GM23338 (cell line): ENCODE data around the gene WDR54. TPM values are rescaled to one million over a fixed set of nuclear protein-coding genes. Genes with fewer than 3 reads are reported as not detected.
A peak's percentile ranks its signal among the peaks of the same experiment; 100 is the strongest.

ENCODE experiments used
- ATAC-seq: fragments of 200-7000 bp; cut with Tn5 transposase; 3 replicates; pipeline ENCODE4 v1.9.1; 2020
- DNase-seq: peaks from one replicate; pipeline ENCODE4 v3.0.0-alpha.2; 2015; ENCODE audit warnings: low spot score
- H2AFZ ChIP-seq: fragments of 200-600 bp; sonication (generic); 2 replicates; pipeline ENCODE4 v1.8.0; 2016; ENCODE audit warnings: antibody characterized with exemption, mild to moderate bottlenecking, moderate library complexity
- H3F3A ChIP-seq: fragments of 200-600 bp; sonication (generic); replicated peaks from 2 replicates; pipeline ENCODE4 v1.8.0; 2017; ENCODE audit warnings: antibody characterized with exemption, mixed run types, low read depth
- H3K27ac ChIP-seq: fragments of 200-600 bp; sonication (generic); 2 replicates; pipeline ENCODE4 v1.6.1; 2016; ENCODE audit warnings: low read depth
- H3K27me3 ChIP-seq: fragments of 200-600 bp; sonication (generic); 2 replicates; pipeline ENCODE4 v1.8.0; 2016; ENCODE audit warnings: mild to moderate bottlenecking, mixed run types, moderate library complexity; ENCODE audit not compliant: insufficient read depth
- H3K36me3 ChIP-seq: fragments of 200-600 bp; sonication (generic); 2 replicates; pipeline ENCODE4 v1.8.0; 2016; ENCODE audit warnings: mild to moderate bottlenecking; ENCODE audit not compliant: insufficient read depth
- H3K4me1 ChIP-seq: fragments of 200-600 bp; sonication (generic); 2 replicates; pipeline ENCODE4 v1.8.0; 2016; ENCODE audit warnings: mild to moderate bottlenecking, moderate library complexity; ENCODE audit not compliant: insufficient read depth
- H3K4me2 ChIP-seq: fragments of 200-600 bp; sonication (generic); 2 replicates; pipeline ENCODE4 v1.7.1; 2017; ENCODE audit warnings: mixed run types
- H3K4me3 ChIP-seq: fragments of 200-600 bp; sonication (generic); 2 replicates; pipeline ENCODE4 v1.6.1; 2016; ENCODE audit warnings: mixed run types
- H3K79me2 ChIP-seq: fragments of 200-600 bp; sonication (generic); replicated peaks from 2 replicates; pipeline ENCODE4 v1.8.0; 2017; ENCODE audit warnings: mild to moderate bottlenecking; ENCODE audit not compliant: insufficient read depth
- H3K9me2 ChIP-seq: fragments of 200-600 bp; sonication (generic); 2 replicates; pipeline ENCODE4 v1.8.0; 2017; ENCODE audit not compliant: insufficient read depth
- H4K20me1 ChIP-seq: fragments of 200-600 bp; sonication (generic); replicated peaks from 2 replicates; pipeline ENCODE4 v1.8.0; 2017; ENCODE audit warnings: mild to moderate bottlenecking; ENCODE audit not compliant: insufficient read depth
- H3K27ac Mint-ChIP-seq: 2 replicates; pipeline ENCODE4 v1.8.0; 2020; ENCODE audit warnings: inconsistent platforms, mild to moderate bottlenecking, moderate library complexity, mixed read lengths
- H3K27me3 Mint-ChIP-seq: 3 replicates; pipeline ENCODE4 v1.8.0; 2022; ENCODE audit warnings: low read depth, mild to moderate bottlenecking, moderate library complexity, mixed read lengths, inconsistent platforms; ENCODE audit not compliant: insufficient read depth, poor library complexity
- H3K36me3 Mint-ChIP-seq: 3 replicates; pipeline ENCODE4 v1.8.0; 2021; ENCODE audit warnings: low read depth, mild to moderate bottlenecking, inconsistent platforms, moderate library complexity, mixed read lengths
- H3K4me1 Mint-ChIP-seq: 3 replicates; pipeline ENCODE4 v1.8.0; 2020; ENCODE audit warnings: mild to moderate bottlenecking, inconsistent platforms, mixed read lengths
- H3K4me3 Mint-ChIP-seq: 3 replicates; pipeline ENCODE4 v1.8.0; 2021; ENCODE audit warnings: moderate library complexity, mild to moderate bottlenecking, inconsistent platforms, mixed read lengths
- H3K9me3 Mint-ChIP-seq: 3 replicates; pipeline ENCODE4 v1.8.0; 2020; ENCODE audit warnings: moderate library complexity, mild to moderate bottlenecking, inconsistent platforms, mixed read lengths
- CREB1 ChIP-seq: fragments of 250-450 bp; sonication (Bioruptor Pico); IDR thresholded peaks from 2 replicates; pipeline ENCODE4 v1.5.0; 2020; ENCODE audit warnings: low read depth, mild to moderate bottlenecking, moderate library complexity
- ETS1 ChIP-seq: IDR thresholded peaks from 2 replicates; pipeline ENCODE4 v1.6.1; 2016; ENCODE audit warnings: antibody characterized with exemption
- EZH2 ChIP-seq: fragments of 200-600 bp; sonication (generic); IDR thresholded peaks from one replicate; pipeline ENCODE4 v1.8.0; 2017; ENCODE audit warnings: antibody characterized with exemption, mild to moderate bottlenecking, low read depth; ENCODE audit not compliant: unreplicated experiment
- EZH2phosphoT487 ChIP-seq: fragments of 200-600 bp; sonication (generic); IDR thresholded peaks from one replicate; pipeline ENCODE4 v1.8.1; 2018; ENCODE audit warnings: antibody characterized with exemption; ENCODE audit not compliant: unreplicated experiment
- ZNF114 ChIP-seq: fragments of 250-450 bp; sonication (Bioruptor Pico); IDR thresholded peaks from 2 replicates; pipeline ENCODE4 v1.5.0; 2020; ENCODE audit warnings: mild to moderate bottlenecking, moderate library complexity
- polyA plus RNA-seq: library from polyadenylated mRNA; unstranded; fragments of >200 nt; fragmentation: Nextera tagmentation; extraction: Ambion mirVana; gene quantifications from 2 replicates; pipeline ENCODE4 v1.2.1, GENCODE V29; 2016
- total RNA-seq: library from RNA; depleted of rRNA; stranded (reverse); fragments of >200 nt; shearing (Covaris generic); gene quantifications from 2 replicates; pipeline ENCODE4 v1.2.3, GENCODE V29; 2014
- TF ChIP-seq, protein P1 (sequence below): fragments of 250-450 bp; sonication (Bioruptor Pico); IDR thresholded peaks from 2 replicates; pipeline ENCODE4 v1.5.0; 2020; ENCODE audit warnings: mild to moderate bottlenecking, moderate library complexity

Gene WDR54
- total and polyA plus RNA-seq, 2 experiments from 2014 or later: 41.3 to 42.6 TPM

DNA sequence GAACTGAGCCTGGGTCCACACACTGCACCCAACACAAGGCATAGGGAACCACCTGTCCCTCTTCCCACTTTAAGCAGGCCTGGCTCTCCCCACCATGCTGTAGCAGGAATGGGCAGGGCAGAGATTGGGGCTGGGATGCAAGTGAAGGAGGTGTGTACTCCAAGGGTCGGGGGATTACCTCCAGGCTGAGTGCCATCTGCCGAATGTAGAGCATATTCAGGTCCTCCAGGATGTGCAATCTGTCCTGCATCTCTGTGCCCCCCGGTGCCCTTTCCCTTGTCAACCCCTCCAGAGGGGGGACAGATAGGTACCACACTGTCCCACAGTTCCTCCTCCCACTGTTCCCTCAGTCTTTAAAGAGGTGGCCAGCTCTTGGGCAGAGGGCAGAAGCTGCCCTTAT, 17.8 kb downstream of the WDR54 start:
- Histone ChIP-seq H2AFZ (no peak overlapping the region), H4K20me1 (peaks cover 34% of the 10 kb centered on the region), H3K79me2 (peaks cover 52% of the 10 kb centered on the region), H3F3A (peaks cover 18% of the 10 kb centered on the region), H3K9me2 (no peaks in the 10 kb centered on the region), H3K27me3 (no peaks in the 10 kb centered on the region), H3K27ac (no peak overlapping the region), H3K4me3 (peak overlapping the region; percentile 96), H3K36me3 (no peaks in the 10 kb centered on the region), H3K4me1 (peaks cover 35% of the 10 kb centered on the region), H3K4me2 (peak overlapping the region; percentile 97)
- H3K4me3 Mint-ChIP-seq: peak overlapping the region; percentile 98
- H3K9me3 Mint-ChIP-seq: no peaks in the 10 kb centered on the region
- H3K27ac Mint-ChIP-seq: no peak overlapping the region
- peaks cover 40% of the 10 kb centered on the region for H3K4me1 Mint-ChIP-seq
- TF ChIP-seq, protein P1, sequence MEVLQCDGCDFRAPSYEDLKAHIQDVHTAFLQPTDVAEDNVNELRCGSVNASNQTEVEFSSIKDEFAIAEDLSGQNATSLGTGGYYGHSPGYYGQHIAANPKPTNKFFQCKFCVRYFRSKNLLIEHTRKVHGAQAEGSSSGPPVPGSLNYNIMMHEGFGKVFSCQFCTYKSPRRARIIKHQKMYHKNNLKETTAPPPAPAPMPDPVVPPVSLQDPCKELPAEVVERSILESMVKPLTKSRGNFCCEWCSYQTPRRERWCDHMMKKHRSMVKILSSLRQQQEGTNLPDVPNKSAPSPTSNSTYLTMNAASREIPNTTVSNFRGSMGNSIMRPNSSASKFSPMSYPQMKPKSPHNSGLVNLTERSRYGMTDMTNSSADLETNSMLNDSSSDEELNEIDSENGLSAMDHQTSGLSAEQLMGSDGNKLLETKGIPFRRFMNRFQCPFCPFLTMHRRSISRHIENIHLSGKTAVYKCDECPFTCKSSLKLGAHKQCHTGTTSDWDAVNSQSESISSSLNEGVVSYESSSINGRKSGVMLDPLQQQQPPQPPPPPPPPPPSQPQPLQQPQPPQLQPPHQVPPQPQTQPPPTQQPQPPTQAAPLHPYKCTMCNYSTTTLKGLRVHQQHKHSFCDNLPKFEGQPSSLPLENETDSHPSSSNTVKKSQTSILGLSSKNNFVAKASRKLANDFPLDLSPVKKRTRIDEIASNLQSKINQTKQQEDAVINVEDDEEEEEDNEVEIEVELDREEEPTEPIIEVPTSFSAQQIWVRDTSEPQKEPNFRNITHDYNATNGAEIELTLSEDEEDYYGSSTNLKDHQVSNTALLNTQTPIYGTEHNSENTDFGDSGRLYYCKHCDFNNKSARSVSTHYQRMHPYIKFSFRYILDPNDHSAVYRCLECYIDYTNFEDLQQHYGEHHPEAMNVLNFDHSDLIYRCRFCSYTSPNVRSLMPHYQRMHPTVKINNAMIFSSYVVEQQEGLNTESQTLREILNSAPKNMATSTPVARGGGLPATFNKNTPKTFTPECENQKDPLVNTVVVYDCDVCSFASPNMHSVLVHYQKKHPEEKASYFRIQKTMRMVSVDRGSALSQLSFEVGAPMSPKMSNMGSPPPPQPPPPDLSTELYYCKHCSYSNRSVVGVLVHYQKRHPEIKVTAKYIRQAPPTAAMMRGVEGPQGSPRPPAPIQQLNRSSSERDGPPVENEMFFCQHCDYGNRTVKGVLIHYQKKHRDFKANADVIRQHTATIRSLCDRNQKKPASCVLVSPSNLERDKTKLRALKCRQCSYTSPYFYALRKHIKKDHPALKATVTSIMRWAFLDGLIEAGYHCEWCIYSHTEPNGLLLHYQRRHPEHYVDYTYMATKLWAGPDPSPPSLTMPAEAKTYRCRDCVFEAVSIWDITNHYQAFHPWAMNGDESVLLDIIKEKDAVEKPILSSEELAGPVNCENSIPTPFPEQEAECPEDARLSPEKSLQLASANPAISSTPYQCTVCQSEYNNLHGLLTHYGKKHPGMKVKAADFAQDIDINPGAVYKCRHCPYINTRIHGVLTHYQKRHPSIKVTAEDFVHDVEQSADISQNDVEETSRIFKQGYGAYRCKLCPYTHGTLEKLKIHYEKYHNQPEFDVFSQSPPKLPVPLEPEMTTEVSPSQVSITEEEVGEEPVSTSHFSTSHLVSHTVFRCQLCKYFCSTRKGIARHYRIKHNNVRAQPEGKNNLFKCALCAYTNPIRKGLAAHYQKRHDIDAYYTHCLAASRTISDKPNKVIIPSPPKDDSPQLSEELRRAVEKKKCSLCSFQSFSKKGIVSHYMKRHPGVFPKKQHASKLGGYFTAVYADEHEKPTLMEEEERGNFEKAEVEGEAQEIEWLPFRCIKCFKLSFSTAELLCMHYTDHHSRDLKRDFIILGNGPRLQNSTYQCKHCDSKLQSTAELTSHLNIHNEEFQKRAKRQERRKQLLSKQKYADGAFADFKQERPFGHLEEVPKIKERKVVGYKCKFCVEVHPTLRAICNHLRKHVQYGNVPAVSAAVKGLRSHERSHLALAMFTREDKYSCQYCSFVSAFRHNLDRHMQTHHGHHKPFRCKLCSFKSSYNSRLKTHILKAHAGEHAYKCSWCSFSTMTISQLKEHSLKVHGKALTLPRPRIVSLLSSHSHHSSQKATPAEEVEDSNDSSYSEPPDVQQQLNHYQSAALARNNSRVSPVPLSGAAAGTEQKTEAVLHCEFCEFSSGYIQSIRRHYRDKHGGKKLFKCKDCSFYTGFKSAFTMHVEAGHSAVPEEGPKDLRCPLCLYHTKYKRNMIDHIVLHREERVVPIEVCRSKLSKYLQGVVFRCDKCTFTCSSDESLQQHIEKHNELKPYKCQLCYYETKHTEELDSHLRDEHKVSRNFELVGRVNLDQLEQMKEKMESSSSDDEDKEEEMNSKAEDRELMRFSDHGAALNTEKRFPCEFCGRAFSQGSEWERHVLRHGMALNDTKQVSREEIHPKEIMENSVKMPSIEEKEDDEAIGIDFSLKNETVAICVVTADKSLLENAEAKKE (CRISPR knock-in tag): no peak
- no peak for TF ChIP-seq EZH2
- no peak for TF ChIP-seq ZNF114
- no peak for TF ChIP-seq ETS1
- DNase-seq (no peak), ATAC-seq (no peak)
- peaks cover 23% of the 10 kb centered on the region for H3K27me3 Mint-ChIP-seq
- H3K36me3 Mint-ChIP-seq: peaks cover 22% of the 10 kb centered on the region

DNA sequence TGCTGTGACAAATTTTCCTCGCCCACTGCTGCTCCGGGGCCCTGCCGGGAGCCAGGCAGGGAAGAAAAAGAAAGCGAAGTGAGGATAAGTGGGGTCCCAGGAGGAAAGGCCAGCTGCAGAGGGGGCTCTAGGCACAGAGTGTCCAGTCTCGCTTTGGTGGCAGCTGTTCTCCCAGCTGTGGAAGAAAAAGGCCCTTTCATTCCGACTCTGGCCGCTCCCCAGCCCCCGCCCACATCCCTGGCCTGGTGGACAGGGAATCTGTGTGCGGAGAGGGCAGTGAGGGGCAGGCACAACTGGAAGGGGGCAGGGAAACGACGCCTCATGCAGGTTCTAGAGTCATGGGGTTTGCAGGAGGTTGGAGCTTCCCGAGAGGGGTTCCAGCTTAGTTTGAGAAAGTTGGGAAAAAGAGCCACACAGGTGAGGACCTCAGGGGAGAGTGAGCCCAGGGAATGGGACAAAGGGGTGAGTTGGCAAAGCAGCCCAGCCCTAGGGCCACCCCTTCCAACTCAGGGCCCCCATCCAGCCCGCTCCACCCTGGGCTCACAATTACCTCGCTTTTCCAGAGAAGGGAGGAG, 18.4 kb downstream of the WDR54 start:
- Histone ChIP-seq H3K27ac (0 out of 2 replicates have a peak overlapping the region, but pooled peaks have one; percentile 66), H3K36me3 (no peaks in the 10 kb centered on the region), H3K4me1 (peaks cover 35% of the 10 kb centered on the region), H3K4me2 (peak overlapping the region; percentile 97), H2AFZ (no peak overlapping the region), H4K20me1 (peaks cover 29% of the 10 kb centered on the region), H3F3A (peaks cover 18% of the 10 kb centered on the region), H3K9me2 (no peaks in the 10 kb centered on the region), H3K27me3 (no peaks in the 10 kb centered on the region), H3K79me2 (peaks cover 49% of the 10 kb centered on the region), H3K4me3 (peak overlapping the region; percentile 96)
- Mint-ChIP-seq H3K36me3 (peaks cover 19% of the 10 kb centered on the region), H3K4me3 (peak overlapping the region; percentile 98), H3K9me3 (no peaks in the 10 kb centered on the region), H3K27ac (peak overlapping the region; percentile 90), H3K27me3 (peaks cover 21% of the 10 kb centered on the region), H3K4me1 (peaks cover 40% of the 10 kb centered on the region)
- peak; percentile 40 for DNase-seq
- no peak for ATAC-seq
- TF ChIP-seq CREB1 (no peak), EZH2phosphoT487 (no peak)
